Measurements from ENCODE around the gene SPAG17. TPM values are rescaled to one million over a fixed set of nuclear protein-coding genes. Genes with fewer than 3 reads are reported as not detected.

SPAG17 gene
- total RNA-seq, 2 experiments from 2014 or later = not detected

- H3K27ac ChIP-seq (ENCODE audit: low read depth, low read length, poor library complexity, severe bottlenecking) = no peak overlapping the region
- no peak for DNase-seq (ENCODE audit: low spot score)
- H3K4me1 ChIP-seq (ENCODE audit: insufficient read depth, low read length, poor library complexity, severe bottlenecking) = no peaks in the 10 kb centered on the region
- H3K9me3 ChIP-seq (ENCODE audit: low read length) = no peaks in the 10 kb centered on the region
- H3K9me2 ChIP-seq (ENCODE audit: insufficient read depth, low read length) = no peaks in the 10 kb centered on the region
- intact Hi-C loops (cut with micrococcal nuclease; ENCODE audit: unreplicated experiment) = no loop called here
- H3K36me3 ChIP-seq (ENCODE audit: insufficient read depth, low read length) = no peaks in the 10 kb centered on the region
- BruUV-seq (replicated peaks) = no TSS peak
- no peak overlapping the region for H3K4me2 ChIP-seq (ENCODE audit: low read length)
- CTCF ChIA-PET (ENCODE audit: unreplicated experiment) = no interaction called here
- TF ChIP-seq CTCF (conservative IDR thresholded peaks at IDR 0.05; ENCODE audit: low read length) (no peak), EZH2phosphoT487 (IDR thresholded peaks at IDR 0.05; ENCODE audit: borderline replicate concordance, low read depth, low read length) (no peak)
- H2AFZ ChIP-seq (ENCODE audit: low read length) = no peak overlapping the region
- no peaks in the 10 kb centered on the region for H3K79me2 ChIP-seq (ENCODE audit: insufficient read depth, low read depth, low read length)
- POLR2A ChIA-PET = no interaction called here
- H3K4me3 ChIP-seq (ENCODE audit: low read depth, low read length, poor library complexity, severe bottlenecking) = no peak overlapping the region
- no peaks in the 10 kb centered on the region for H4K20me1 ChIP-seq (ENCODE audit: insufficient read depth, low read length)
Observed at GRCh38 chr1:118136187-118136941, 48.7 kb downstream of the SPAG17 start.

DNA sequence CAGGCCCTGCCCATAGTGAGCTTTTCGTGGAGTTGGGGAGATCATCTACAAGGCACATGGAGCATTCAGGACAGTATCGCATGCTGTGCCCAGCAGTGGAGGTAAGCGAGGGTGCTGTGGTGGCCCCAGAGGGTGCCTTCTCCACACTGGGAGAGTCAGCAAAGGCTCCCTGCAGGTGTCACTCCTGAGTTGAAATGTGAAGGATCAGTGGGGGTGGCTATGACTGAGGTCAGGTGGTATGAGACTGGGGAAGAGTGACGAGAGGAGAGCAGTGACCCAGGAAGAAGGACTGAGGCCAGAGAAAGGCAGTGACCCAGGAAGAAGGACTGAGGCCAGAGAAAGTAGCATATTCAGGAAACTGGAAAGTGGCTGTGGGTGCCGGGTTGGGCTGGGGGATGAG, 53.0 kb downstream of the SPAG17 start:
- no peaks in the 10 kb centered on the region for H3K9me2 ChIP-seq (ENCODE audit: insufficient read depth, low read length)
- H3K36me3 ChIP-seq (ENCODE audit: insufficient read depth, low read length) = no peaks in the 10 kb centered on the region
- ChIA-PET CTCF (ENCODE audit: unreplicated experiment) (no interaction called here), POLR2A (no interaction called here)
- no peaks in the 10 kb centered on the region for H4K20me1 ChIP-seq (ENCODE audit: insufficient read depth, low read length)
- no peak overlapping the region for H2AFZ ChIP-seq (ENCODE audit: low read length)
- no peak for DNase-seq (ENCODE audit: low spot score)
- no peaks in the 10 kb centered on the region for H3K4me1 ChIP-seq (ENCODE audit: insufficient read depth, low read length, poor library complexity, severe bottlenecking)
- H3K4me2 ChIP-seq (ENCODE audit: low read length) = no peak overlapping the region
- no TSS peak for BruUV-seq (replicated peaks)
- H3K27ac ChIP-seq (ENCODE audit: low read depth, low read length, poor library complexity, severe bottlenecking) = no peak overlapping the region
- intact Hi-C loops (cut with micrococcal nuclease; ENCODE audit: unreplicated experiment) = no loop called here
- no peak overlapping the region for H3K4me3 ChIP-seq (ENCODE audit: low read depth, low read length, poor library complexity, severe bottlenecking)
- H3K9me3 ChIP-seq (ENCODE audit: low read length) = no peaks in the 10 kb centered on the region
- TF ChIP-seq CTCF (conservative IDR thresholded peaks at IDR 0.05; ENCODE audit: low read length) = no peak; the same call in 1 of the 2 replicates
- TF ChIP-seq EZH2phosphoT487 (IDR thresholded peaks at IDR 0.05; ENCODE audit: borderline replicate concordance, low read depth, low read length) = no peak
- no peaks in the 10 kb centered on the region for H3K79me2 ChIP-seq (ENCODE audit: insufficient read depth, low read depth, low read length)

GRCh38 chr1:118128761-118129160, 56.3 kb downstream of the SPAG17 start:
- Histone ChIP-seq H3K4me3 (ENCODE audit: low read depth, low read length, poor library complexity, severe bottlenecking) (no peak overlapping the region), H3K27ac (ENCODE audit: low read depth, low read length, poor library complexity, severe bottlenecking) (no peak overlapping the region), H3K9me2 (ENCODE audit: insufficient read depth, low read length) (no peaks in the 10 kb centered on the region), H3K9me3 (ENCODE audit: low read length) (no peaks in the 10 kb centered on the region), H4K20me1 (ENCODE audit: insufficient read depth, low read length) (no peaks in the 10 kb centered on the region), H3K79me2 (ENCODE audit: insufficient read depth, low read depth, low read length) (no peaks in the 10 kb centered on the region), H3K4me1 (ENCODE audit: insufficient read depth, low read length, poor library complexity, severe bottlenecking) (no peaks in the 10 kb centered on the region), H2AFZ (ENCODE audit: low read length) (no peak overlapping the region), H3K36me3 (ENCODE audit: insufficient read depth, low read length) (no peaks in the 10 kb centered on the region), H3K4me2 (ENCODE audit: low read length) (no peak overlapping the region)
- no peak for DNase-seq (ENCODE audit: low spot score)
- POLR2A ChIA-PET = interaction anchor here (0.5 to 0.7 kb wide), 3 partner anchors 15 to 1218 kb away, joined by 3 read pairs; no protein-coding TSS in a partner anchor
- CTCF ChIA-PET (ENCODE audit: unreplicated experiment) = no interaction called here
- intact Hi-C loops (cut with micrococcal nuclease; ENCODE audit: unreplicated experiment) = no loop called here
- TF ChIP-seq EZH2phosphoT487 (IDR thresholded peaks at IDR 0.05; ENCODE audit: borderline replicate concordance, low read depth, low read length) = no peak
- TF ChIP-seq CTCF (conservative IDR thresholded peaks at IDR 0.05; ENCODE audit: low read length) = no peak
- no TSS peak for BruUV-seq (replicated peaks)

All from OCI-LY7 (cell line).